Lung (tissue), 12 donors: ENCODE measurements around the gene CDK14. TPM values are rescaled to one million over a fixed set of nuclear protein-coding genes. Genes with fewer than 3 reads are reported as not detected.

ENCODE experiments used
- ATAC-seq: fragments of 200-7000 bp; cut with Tn5 transposase; one replicate; pipeline ENCODE4 v1.9.1; 2020; ENCODE audit warnings: moderate number of reproducible peaks; ENCODE audit not compliant: insufficient read depth, low FRiP score
- DNase-seq, 3 donors: peaks; one replicate each; pipeline ENCODE4 v3.0.0-alpha.2; 2013 to 2017
- H3K27ac ChIP-seq, 2 donors: one replicate each; pipeline ENCODE4 v1.5.1; 2013; ENCODE audit warnings: mild to moderate bottlenecking in 2 of 2, moderate library complexity in 2 of 2, control low read depth in 1 of 2, inconsistent platforms in 1 of 2, low read depth in 1 of 2, low read length in 1 of 2
- H3K27me3 ChIP-seq, 3 donors: one replicate each; pipeline ENCODE4 v1.5.1; 2013; ENCODE audit warnings: low read length in 2 of 3; ENCODE audit not compliant: control insufficient read depth in 3 of 3, insufficient read depth in 3 of 3
- H3K36me3 ChIP-seq, 4 donors: one replicate each; pipeline ENCODE4 v1.5.1; 2013; ENCODE audit warnings: low read length in 4 of 4, mild to moderate bottlenecking in 1 of 4, moderate library complexity in 1 of 4; ENCODE audit not compliant: control insufficient read depth in 4 of 4, insufficient read depth in 4 of 4
- H3K4me1 ChIP-seq, 5 donors: one replicate each; pipeline ENCODE4 v1.5.1; 2013; ENCODE audit warnings: low read length in 5 of 5, mild to moderate bottlenecking in 2 of 5, moderate library complexity in 1 of 5; ENCODE audit not compliant: control insufficient read depth in 5 of 5, insufficient read depth in 5 of 5
- H3K4me3 ChIP-seq: one replicate; pipeline ENCODE4 v1.5.1; 2013; ENCODE audit warnings: mild to moderate bottlenecking, control low read depth, moderate library complexity
- H3K9ac ChIP-seq, 2 donors: one replicate each; pipeline ENCODE4 v1.5.1; 2013; ENCODE audit warnings: low read length in 2 of 2, control low read depth in 1 of 2; ENCODE audit not compliant: insufficient read depth in 1 of 2
- H3K9me3 ChIP-seq, 4 donors: one replicate each; pipeline ENCODE4 v1.5.1; 2013; ENCODE audit warnings: low read length in 3 of 4, mild to moderate bottlenecking in 1 of 4, moderate library complexity in 1 of 4; ENCODE audit not compliant: control insufficient read depth in 4 of 4, insufficient read depth in 3 of 4
- CTCF ChIP-seq: IDR thresholded peaks from 2 replicates; pipeline ENCODE4 v1.5.1; 2012; ENCODE audit warnings: mild to moderate bottlenecking; ENCODE audit errors: control extremely low read depth, extremely low read depth
- WGBS, 2 donors: extraction: QIAGEN DNeasy Blood & Tissue Kit; methylation state at CpG; one replicate each; pipeline ENCODE4 v1.1.7; 2013; 5-methylcytosine and 5-hydroxymethylcytosine counted together
- polyA plus RNA-seq, 2 donors: library from polyadenylated mRNA; stranded (reverse); fragments of 200-250 nt; gene quantifications; one replicate each; pipeline ENCODE4 v1.2.1, GENCODE V29; 2013
- total RNA-seq, 2 donors: library from RNA; depleted of rRNA in 1 of 2; stranded (reverse); fragments of >200 nt in 1 of 2; gene quantifications; one replicate each; pipeline ENCODE4 v1.2.1, GENCODE V29; 2014 to 2021
- donor health status: control.
- donor health status: control.
- donor health status: Bipolar disorder and iron deficiency.
- donor health status: healthy.
- donor health status: DM: yes; HTN: yes; CAD: no.

CDK14 gene
- total and polyA plus RNA-seq, 4 donors, result 4.3 to 117 (median 18.9) TPM

DNA sequence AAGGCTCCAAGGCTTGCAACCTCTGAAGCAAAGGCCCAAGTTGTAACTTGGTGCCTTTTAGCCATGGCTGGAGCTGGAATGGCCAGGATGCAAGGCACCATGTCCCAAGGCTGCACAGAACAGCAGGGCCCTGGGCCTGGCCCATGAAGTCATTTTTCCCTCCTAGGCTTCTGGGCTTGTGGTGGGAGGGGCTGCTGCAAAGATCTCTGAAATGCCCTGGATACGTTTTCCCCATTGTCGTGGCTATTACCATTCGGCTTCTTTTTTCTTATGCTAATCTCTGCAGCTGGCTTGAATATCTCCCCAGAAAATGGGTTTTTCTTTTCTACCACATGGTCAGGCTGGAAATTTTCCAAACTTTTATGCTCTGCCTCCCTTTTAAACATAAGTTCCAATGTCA is 234.2 kb downstream of the CDK14 start:
- Histone ChIP-seq H3K27ac (no peak overlapping the region), H3K4me3 (no peak overlapping the region), H3K27me3 (no peaks in the 10 kb centered on the region), H3K36me3 (no peaks in the 10 kb centered on the region), H3K9ac (no peak overlapping the region), H3K4me1 (peaks cover 0 to 5% (median 0%) of the 10 kb centered on the region in 5 donors), H3K9me3 (peaks cover 0 to 7% (median 1%) of the 10 kb centered on the region in 4 donors)
- no peak for DNase-seq
- WGBS, 2 donors, result 94 to 100% methylated on average over 3 of the region's 3 CpGs
- ATAC-seq, result no peak
- no peak for TF ChIP-seq CTCF

GRCh38 chr7:90832726-90833125 is 236.6 kb downstream of the CDK14 start:
- peaks cover 0 to 3% (median 0%) of the 10 kb centered on the region in 5 donors for H3K4me1 ChIP-seq
- DNase-seq (no peak), ATAC-seq (no peak)
- no peak for TF ChIP-seq CTCF
- peaks cover 0 to 7% (median 1%) of the 10 kb centered on the region in 4 donors for H3K9me3 ChIP-seq
- H3K27me3 ChIP-seq, result no peaks in the 10 kb centered on the region
- WGBS, 2 donors, result 79 to 89% methylated on average over 3 of the region's 3 CpGs
- no peak overlapping the region for H3K4me3 ChIP-seq
- no peak overlapping the region for H3K9ac ChIP-seq
- H3K36me3 ChIP-seq, result no peaks in the 10 kb centered on the region
- no peak overlapping the region for H3K27ac ChIP-seq

DNA sequence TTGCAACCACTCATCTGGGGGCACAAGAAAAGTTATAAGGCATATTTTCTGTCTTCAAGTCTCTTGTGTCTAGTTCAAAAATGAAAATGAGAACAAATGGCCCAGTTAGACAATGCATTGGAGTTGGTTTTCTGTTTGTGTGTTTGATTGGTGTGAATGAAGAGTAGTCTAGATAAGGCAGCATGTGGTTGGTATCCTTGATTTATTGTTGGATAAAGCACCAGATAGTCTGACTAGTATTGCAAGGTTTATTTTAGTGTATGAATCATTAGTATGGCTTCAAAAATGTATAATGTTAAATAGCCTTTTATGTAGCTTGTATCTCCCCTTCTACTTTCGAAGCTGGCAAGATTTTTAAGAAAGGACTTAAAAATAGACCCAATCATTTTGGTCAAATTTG is 237.3 kb downstream of the CDK14 start:
- DNase-seq, result no peak
- H3K4me3 ChIP-seq, result no peak overlapping the region
- H3K4me1 ChIP-seq, result peaks cover 0 to 3% (median 0%) of the 10 kb centered on the region in 5 donors
- no peaks in the 10 kb centered on the region for H3K27me3 ChIP-seq
- ATAC-seq, result no peak
- no peak overlapping the region for H3K9ac ChIP-seq
- H3K9me3 ChIP-seq, result peaks cover 0 to 7% (median 1%) of the 10 kb centered on the region in 4 donors
- no peak overlapping the region for H3K27ac ChIP-seq
- WGBS, 2 donors, result 97 to 100% methylated on average over 1 of the region's 1 CpG
- TF ChIP-seq CTCF, result no peak
- H3K36me3 ChIP-seq, result no peaks in the 10 kb centered on the region

DNA sequence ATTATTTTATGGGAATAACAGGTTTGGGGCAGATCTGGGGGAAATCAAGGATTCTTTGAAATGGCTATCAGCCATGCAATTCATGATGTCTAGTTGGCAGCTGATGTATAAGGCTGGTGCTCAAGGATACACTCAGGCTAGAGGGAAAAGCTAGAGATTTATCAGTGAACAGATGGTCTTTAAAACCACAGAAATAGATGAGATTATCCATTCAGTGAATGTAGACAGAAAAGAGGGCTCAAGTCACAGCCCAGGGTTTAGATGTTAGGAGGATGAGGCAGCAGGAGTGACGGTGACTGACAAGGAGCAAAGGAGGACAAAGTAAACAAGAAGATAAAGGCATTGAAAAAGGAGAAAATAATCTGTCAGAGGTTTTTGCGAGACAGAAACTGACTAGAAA is 238.7 kb downstream of the CDK14 start:
- no peak overlapping the region for H3K27ac ChIP-seq
- H3K27me3 ChIP-seq, result no peaks in the 10 kb centered on the region
- 87 to 94% methylated on average over 2 of the region's 2 CpGs for WGBS, 2 donors
- no peaks in the 10 kb centered on the region for H3K36me3 ChIP-seq
- peaks cover 0 to 8% (median 2%) of the 10 kb centered on the region in 4 donors for H3K9me3 ChIP-seq
- peaks cover 0 to 3% (median 0%) of the 10 kb centered on the region in 5 donors for H3K4me1 ChIP-seq
- no peak for DNase-seq
- no peak overlapping the region for H3K9ac ChIP-seq
- H3K4me3 ChIP-seq, result no peak overlapping the region
- no peak for TF ChIP-seq CTCF
- no peak for ATAC-seq
